HG03175 (cell line): ENCODE results near the gene LETM1.

ENCODE experiments used
- ATAC-seq: cut with Tn5 transposase; IDR thresholded peaks from one replicate; pipeline ENCODE4 v1.9.1; 2021; ENCODE audit warnings: mild to moderate bottlenecking, moderate library complexity; ENCODE audit not compliant: unreplicated experiment

The LETM1 gene

GRCh38 chr4:1808851-1809753 is 46.9 kb downstream of the LETM1 start:
- no peak for ATAC-seq

- no peak for ATAC-seq
Observed at GRCh38 chr4:1808396-1808795, 47.6 kb downstream of the LETM1 start.

- no peak for ATAC-seq
Observed at GRCh38 chr4:1807332-1807777, 48.6 kb downstream of the LETM1 start.

- no peak for ATAC-seq
Observed at GRCh38 chr4:1806596-1807331, 49.2 kb downstream of the LETM1 start.

- ATAC-seq: no peak
Observed at GRCh38 chr4:1806223-1806564, 49.8 kb downstream of the LETM1 start.

GRCh38 chr4:1805493-1806222 is 50.3 kb downstream of the LETM1 start:
- no peak for ATAC-seq

GRCh38 chr4:1804638-1805492 is 51.1 kb downstream of the LETM1 start:
- no peak for ATAC-seq

GRCh38 chr4:1803523-1804423 is 52.2 kb downstream of the LETM1 start:
- ATAC-seq: no peak

- ATAC-seq: no peak
Observed at GRCh38 chr4:1802720-1803522, 53.0 kb downstream of the LETM1 start.

GRCh38 chr4:1802151-1802715 is 53.7 kb downstream of the LETM1 start:
- no peak for ATAC-seq

- ATAC-seq: no peak
Observed at GRCh38 chr4:1801286-1801958, 54.5 kb downstream of the LETM1 start.

GRCh38 chr4:1800805-1801204 is 55.2 kb downstream of the LETM1 start:
- ATAC-seq: no peak

- ATAC-seq: no peak
Observed at GRCh38 chr4:1799387-1800375, 56.3 kb downstream of the LETM1 start.

- no peak for ATAC-seq
Observed at GRCh38 chr4:1798580-1799386, 57.2 kb downstream of the LETM1 start.

GRCh38 chr4:1797861-1798579 is 57.9 kb downstream of the LETM1 start:
- ATAC-seq: no peak
